GM21825 (cell line): ENCODE data around the gene HELZ.

Experiments
- ATAC-seq: cut with Tn5 transposase; IDR thresholded peaks from one replicate; pipeline ENCODE4 v1.9.1; 2021; ENCODE audit warnings: mild to moderate bottlenecking, moderate library complexity; ENCODE audit not compliant: unreplicated experiment

Gene HELZ

GRCh38 chr17:67238991-67239390 is 6.0 kb downstream of the HELZ start:
- ATAC-seq, result no peak

GRCh38 chr17:67232441-67232840 is 12.6 kb downstream of the HELZ start:
- no peak for ATAC-seq

GRCh38 chr17:67229109-67229955 is 15.7 kb downstream of the HELZ start:
- no peak for ATAC-seq

GRCh38 chr17:67227488-67227887 is 17.5 kb downstream of the HELZ start:
- no peak for ATAC-seq

- no peak for ATAC-seq
These were observed 19.7 kb downstream of the HELZ start for GRCh38 chr17:67225316-67225715.

GRCh38 chr17:67224736-67225135 is 20.3 kb downstream of the HELZ start:
- ATAC-seq, result no peak

GRCh38 chr17:67223924-67224323 is 21.1 kb downstream of the HELZ start:
- no peak for ATAC-seq

- ATAC-seq, result no peak
These were observed 23.7 kb downstream of the HELZ start for GRCh38 chr17:67221062-67221998.

GRCh38 chr17:67218385-67218950 is 26.5 kb downstream of the HELZ start:
- no peak for ATAC-seq

GRCh38 chr17:67217446-67217845 is 27.6 kb downstream of the HELZ start:
- ATAC-seq, result no peak

- ATAC-seq, result no peak
These were observed 28.2 kb downstream of the HELZ start for GRCh38 chr17:67216578-67217320.

- ATAC-seq, result no peak
These were observed 29.0 kb downstream of the HELZ start for GRCh38 chr17:67215991-67216421.

GRCh38 chr17:67212714-67213417 is 32.1 kb downstream of the HELZ start:
- no peak for ATAC-seq

GRCh38 chr17:67212231-67212630 is 32.8 kb downstream of the HELZ start:
- no peak for ATAC-seq

GRCh38 chr17:67211742-67212141 is 33.3 kb downstream of the HELZ start:
- no peak for ATAC-seq

- no peak for ATAC-seq
These were observed 34.1 kb downstream of the HELZ start for GRCh38 chr17:67210915-67211314.

- ATAC-seq, result no peak
These were observed 36.8 kb downstream of the HELZ start for GRCh38 chr17:67208232-67208631.

- no peak for ATAC-seq
These were observed 41.2 kb downstream of the HELZ start for GRCh38 chr17:67203818-67204217.

- ATAC-seq, result no peak
These were observed 42.5 kb downstream of the HELZ start for GRCh38 chr17:67202503-67202902.

GRCh38 chr17:67200727-67201301 is 44.2 kb downstream of the HELZ start:
- ATAC-seq, result no peak
